GM19193 (cell line): ENCODE measurements around the gene DNAJC1.

Experiments used
- POLR2A ChIP-seq: IDR thresholded peaks from 4 replicates; pipeline ENCODE4 v1.6.1; 2011; ENCODE audit not compliant: insufficient read depth, insufficient read length; ENCODE audit errors: extremely low read depth

DNAJC1 gene

GRCh38 chr10:21980691-21981090 is 22.8 kb downstream of the DNAJC1 start:
- TF ChIP-seq POLR2A, result no peak

GRCh38 chr10:21978191-21978862 is 25.2 kb downstream of the DNAJC1 start:
- no peak for TF ChIP-seq POLR2A

GRCh38 chr10:21976739-21977138 is 26.8 kb downstream of the DNAJC1 start:
- TF ChIP-seq POLR2A, result no peak

- TF ChIP-seq POLR2A, result no peak
Observed at GRCh38 chr10:21976280-21976679, 27.2 kb downstream of the DNAJC1 start.

GRCh38 chr10:21975378-21975990 is 28.0 kb downstream of the DNAJC1 start:
- no peak for TF ChIP-seq POLR2A

- no peak for TF ChIP-seq POLR2A
Observed at GRCh38 chr10:21972584-21972983, 30.9 kb downstream of the DNAJC1 start.

GRCh38 chr10:21969326-21970287 is 33.9 kb downstream of the DNAJC1 start:
- no peak for TF ChIP-seq POLR2A

- no peak for TF ChIP-seq POLR2A
Observed at GRCh38 chr10:21964983-21965665, 38.4 kb downstream of the DNAJC1 start.

- TF ChIP-seq POLR2A, result no peak
Observed at GRCh38 chr10:21962358-21962757, 41.2 kb downstream of the DNAJC1 start.

- no peak for TF ChIP-seq POLR2A
Observed at GRCh38 chr10:21961847-21962246, 41.7 kb downstream of the DNAJC1 start.

GRCh38 chr10:21959998-21960397 is 43.5 kb downstream of the DNAJC1 start:
- no peak for TF ChIP-seq POLR2A

- TF ChIP-seq POLR2A, result no peak
Observed at GRCh38 chr10:21954690-21955089, 48.8 kb downstream of the DNAJC1 start.

- no peak for TF ChIP-seq POLR2A
Observed at GRCh38 chr10:21954132-21954531, 49.4 kb downstream of the DNAJC1 start.

GRCh38 chr10:21953585-21954057 is 49.9 kb downstream of the DNAJC1 start:
- no peak for TF ChIP-seq POLR2A

GRCh38 chr10:21950566-21950965 is 53.0 kb downstream of the DNAJC1 start:
- TF ChIP-seq POLR2A, result no peak
